ENCODE data around the gene TAS2R42.

Gene TAS2R42

GRCh38 chr12:11147420-11147819 is 39.3 kb downstream of the TAS2R42 start:
- Histone ChIP-seq H3K4me1 (ENCODE audit: control insufficient read depth in 2 of 2, insufficient read depth in 2 of 2, low read length in 2 of 2) (no peaks in the 10 kb centered on the region), H3K36me3 (ENCODE audit: control insufficient read depth in 2 of 2, insufficient read depth in 2 of 2, low read length in 2 of 2) (no peaks in the 10 kb centered on the region), H3K9ac (ENCODE audit: low read depth in 1 of 2, low read length in 2 of 2) (no peak overlapping the region), H3K9me3 (ENCODE audit: control insufficient read depth in 2 of 2, low read length in 2 of 2) (peaks cover 0 to 2% of the 10 kb centered on the region in 2 donors), H3K4me3 (ENCODE audit: low read length in 2 of 2) (no peak overlapping the region), H3K27ac (ENCODE audit: low read depth in 2 of 2, low read length in 2 of 2) (no peak overlapping the region), H3K27me3 (ENCODE audit: control insufficient read depth in 2 of 2, insufficient read depth in 2 of 2, low read length in 2 of 2) (no peaks in the 10 kb centered on the region)

- Histone ChIP-seq H3K4me1 (ENCODE audit: control insufficient read depth in 2 of 2, insufficient read depth in 2 of 2, low read length in 2 of 2) (no peaks in the 10 kb centered on the region), H3K36me3 (ENCODE audit: control insufficient read depth in 2 of 2, insufficient read depth in 2 of 2, low read length in 2 of 2) (no peaks in the 10 kb centered on the region), H3K9me3 (ENCODE audit: control insufficient read depth in 2 of 2, low read length in 2 of 2) (peaks cover 0 to 2% of the 10 kb centered on the region in 2 donors), H3K27me3 (ENCODE audit: control insufficient read depth in 2 of 2, insufficient read depth in 2 of 2, low read length in 2 of 2) (no peaks in the 10 kb centered on the region), H3K4me3 (ENCODE audit: low read length in 2 of 2) (no peak overlapping the region), H3K9ac (ENCODE audit: low read depth in 1 of 2, low read length in 2 of 2) (no peak overlapping the region), H3K27ac (ENCODE audit: low read depth in 2 of 2, low read length in 2 of 2) (no peak overlapping the region)
These were observed 42.4 kb downstream of the TAS2R42 start for GRCh38 chr12:11144297-11144696.

GRCh38 chr12:11143352-11143751 is 43.4 kb downstream of the TAS2R42 start:
- no peaks in the 10 kb centered on the region for H3K27me3 ChIP-seq (ENCODE audit: control insufficient read depth in 2 of 2, insufficient read depth in 2 of 2, low read length in 2 of 2)
- peaks cover 0 to 2% of the 10 kb centered on the region in 2 donors for H3K9me3 ChIP-seq (ENCODE audit: control insufficient read depth in 2 of 2, low read length in 2 of 2)
- H3K4me1 ChIP-seq (ENCODE audit: control insufficient read depth in 2 of 2, insufficient read depth in 2 of 2, low read length in 2 of 2), result no peaks in the 10 kb centered on the region
- no peak overlapping the region for H3K27ac ChIP-seq (ENCODE audit: low read depth in 2 of 2, low read length in 2 of 2)
- no peak overlapping the region for H3K4me3 ChIP-seq (ENCODE audit: low read length in 2 of 2)
- no peaks in the 10 kb centered on the region for H3K36me3 ChIP-seq (ENCODE audit: control insufficient read depth in 2 of 2, insufficient read depth in 2 of 2, low read length in 2 of 2)
- no peak overlapping the region for H3K9ac ChIP-seq (ENCODE audit: low read depth in 1 of 2, low read length in 2 of 2)

- Histone ChIP-seq H3K4me1 (ENCODE audit: control insufficient read depth in 2 of 2, insufficient read depth in 2 of 2, low read length in 2 of 2) (no peaks in the 10 kb centered on the region), H3K4me3 (ENCODE audit: low read length in 2 of 2) (no peak overlapping the region), H3K9ac (ENCODE audit: low read depth in 1 of 2, low read length in 2 of 2) (no peak overlapping the region), H3K9me3 (ENCODE audit: control insufficient read depth in 2 of 2, low read length in 2 of 2) (no peaks in the 10 kb centered on the region), H3K27me3 (ENCODE audit: control insufficient read depth in 2 of 2, insufficient read depth in 2 of 2, low read length in 2 of 2) (no peaks in the 10 kb centered on the region), H3K36me3 (ENCODE audit: control insufficient read depth in 2 of 2, insufficient read depth in 2 of 2, low read length in 2 of 2) (no peaks in the 10 kb centered on the region), H3K27ac (ENCODE audit: low read depth in 2 of 2, low read length in 2 of 2) (no peak overlapping the region)
These were observed 50.7 kb downstream of the TAS2R42 start for GRCh38 chr12:11136075-11136474.
